Measurements from ENCODE around the gene FSTL4. TPM values are rescaled to one million over a fixed set of nuclear protein-coding genes. Genes with fewer than 3 reads are reported as not detected.
A peak's percentile ranks its signal among the peaks of the same experiment; 100 is the strongest.

FSTL4 gene
- total RNA-seq, 2 donors from 2014 or later: not detected

DNA sequence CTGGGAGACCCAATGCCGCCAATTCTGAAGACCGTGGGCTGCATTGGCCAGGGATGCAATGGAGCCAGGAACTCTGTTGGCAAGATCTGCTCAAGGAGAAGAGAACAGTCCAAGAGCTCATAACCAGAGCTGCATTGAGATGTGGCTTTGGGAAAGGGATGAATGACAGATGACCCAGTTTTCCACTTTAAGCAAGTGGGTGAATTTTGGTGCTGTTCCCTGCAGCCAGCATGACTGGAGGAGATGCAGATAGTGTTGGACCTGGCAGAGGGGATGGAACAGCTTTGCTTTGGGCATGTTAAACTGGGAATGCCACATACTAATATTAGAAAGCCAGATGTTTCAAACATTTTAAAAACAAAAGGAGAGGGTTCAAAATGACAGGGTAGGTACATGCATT is 143.1 kb downstream of the FSTL4 start:
- Mint-ChIP-seq H3K9me3 (no peaks in the 10 kb centered on the region), H3K27ac (no peak overlapping the region), H3K4me1 (ENCODE audit: low read depth in 2 of 2) (peaks cover 27 to 37% of the 10 kb centered on the region in 2 donors), H3K27me3 (peaks cover 0 to 13% of the 10 kb centered on the region in 2 donors), H3K36me3 (no peaks in the 10 kb centered on the region), H3K4me3 (no peak overlapping the region)
- DNase-seq (ENCODE audit: low spot score): no peak
- ATAC-seq: no peak

DNA sequence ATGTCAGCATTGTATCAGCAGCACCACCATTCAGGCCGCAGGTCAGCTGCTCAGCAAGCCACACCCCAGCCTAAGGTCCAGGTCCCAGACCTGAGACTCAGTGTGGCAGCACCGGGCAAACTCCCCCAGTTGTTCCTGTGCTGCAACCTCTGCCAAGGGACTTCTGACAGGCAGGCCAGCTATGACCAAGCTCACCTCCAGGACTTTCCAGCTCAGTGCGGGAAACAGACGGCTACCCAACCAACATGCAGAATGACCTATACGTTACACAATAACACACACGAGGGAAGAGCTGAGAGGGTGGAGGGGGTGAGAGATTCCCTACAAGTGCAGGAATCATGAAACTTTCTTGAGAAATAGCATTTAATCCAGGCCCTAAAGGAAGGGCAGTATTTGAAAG is 143.7 kb downstream of the FSTL4 start:
- Mint-ChIP-seq H3K27me3 (peaks cover 0 to 13% of the 10 kb centered on the region in 2 donors), H3K4me1 (ENCODE audit: low read depth in 2 of 2) (peaks cover 27 to 32% of the 10 kb centered on the region in 2 donors), H3K4me3 (no peak overlapping the region), H3K36me3 (no peaks in the 10 kb centered on the region), H3K9me3 (no peaks in the 10 kb centered on the region), H3K27ac (no peak overlapping the region)
- ATAC-seq (no peak), DNase-seq (ENCODE audit: low spot score) (no peak)

DNA sequence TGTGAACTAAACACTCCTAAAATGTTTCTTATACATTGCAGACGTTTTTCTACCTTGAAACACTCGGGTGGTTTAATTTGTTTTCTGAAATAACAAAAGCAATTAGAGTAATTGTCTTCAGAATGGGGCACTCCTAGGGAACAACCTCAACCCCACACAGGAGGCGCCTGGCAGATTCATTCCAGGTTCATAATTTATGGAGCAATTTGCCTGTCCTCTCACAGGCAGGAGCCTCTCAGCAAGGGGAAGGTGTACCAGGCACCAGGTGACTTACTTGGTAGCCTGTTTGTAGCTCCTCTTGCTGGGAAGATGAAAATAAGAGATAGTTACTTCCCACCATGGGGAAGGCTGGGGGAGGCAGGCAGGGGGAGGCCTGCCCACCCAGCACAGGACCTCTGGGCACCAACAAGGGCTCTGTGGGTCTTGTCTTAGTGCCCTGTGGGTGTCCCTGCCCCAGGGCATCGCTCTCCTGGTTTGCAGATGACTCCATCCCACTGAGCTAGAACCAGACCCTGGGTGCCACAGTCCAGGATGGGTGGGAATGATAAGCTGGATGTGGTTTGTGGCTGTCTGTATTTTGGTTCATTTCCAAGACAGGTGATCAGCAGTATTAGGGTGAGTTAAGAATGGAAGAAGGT is 144.4 kb downstream of the FSTL4 start:
- no peaks in the 10 kb centered on the region for H3K36me3 Mint-ChIP-seq
- H3K9me3 Mint-ChIP-seq: no peaks in the 10 kb centered on the region
- no peak for ATAC-seq
- DNase-seq (ENCODE audit: low spot score): no peak
- H3K4me1 Mint-ChIP-seq (ENCODE audit: low read depth in 2 of 2): peaks cover 27 to 31% of the 10 kb centered on the region in 2 donors
- H3K27me3 Mint-ChIP-seq: peaks cover 0 to 13% of the 10 kb centered on the region in 2 donors
- no peak overlapping the region for H3K4me3 Mint-ChIP-seq
- no peak overlapping the region for H3K27ac Mint-ChIP-seq

DNA sequence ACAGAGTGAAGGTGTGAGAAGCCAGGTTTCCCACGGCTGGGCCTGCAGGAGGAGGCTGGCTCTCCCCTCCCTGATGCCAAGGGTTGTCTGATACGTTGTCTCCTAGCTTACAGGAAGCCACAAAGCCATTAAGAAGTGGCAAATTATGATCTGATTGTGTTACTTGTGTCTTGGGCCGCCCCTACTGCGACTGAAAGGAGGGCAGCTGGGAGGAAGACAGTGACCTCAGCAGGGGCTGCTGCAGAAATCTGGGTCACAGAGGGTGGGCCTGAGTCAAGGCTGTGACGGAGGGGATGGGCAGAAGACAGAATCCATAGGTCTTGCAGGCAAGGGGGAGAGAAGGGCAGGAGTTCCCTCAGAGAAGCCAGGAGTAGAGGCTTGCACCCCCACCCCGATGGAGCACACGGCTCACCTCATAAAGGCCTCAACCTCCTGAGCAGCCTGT is 145.0 kb downstream of the FSTL4 start:
- peaks cover 0 to 13% of the 10 kb centered on the region in 2 donors for H3K27me3 Mint-ChIP-seq
- no peaks in the 10 kb centered on the region for H3K9me3 Mint-ChIP-seq
- no peaks in the 10 kb centered on the region for H3K36me3 Mint-ChIP-seq
- H3K4me1 Mint-ChIP-seq (ENCODE audit: low read depth in 2 of 2): peaks cover 27 to 31% of the 10 kb centered on the region in 2 donors
- no peak overlapping the region for H3K4me3 Mint-ChIP-seq
- no peak overlapping the region for H3K27ac Mint-ChIP-seq
- DNase-seq (ENCODE audit: low spot score): no peak
- ATAC-seq: peak; percentile 38 to 64

DNA sequence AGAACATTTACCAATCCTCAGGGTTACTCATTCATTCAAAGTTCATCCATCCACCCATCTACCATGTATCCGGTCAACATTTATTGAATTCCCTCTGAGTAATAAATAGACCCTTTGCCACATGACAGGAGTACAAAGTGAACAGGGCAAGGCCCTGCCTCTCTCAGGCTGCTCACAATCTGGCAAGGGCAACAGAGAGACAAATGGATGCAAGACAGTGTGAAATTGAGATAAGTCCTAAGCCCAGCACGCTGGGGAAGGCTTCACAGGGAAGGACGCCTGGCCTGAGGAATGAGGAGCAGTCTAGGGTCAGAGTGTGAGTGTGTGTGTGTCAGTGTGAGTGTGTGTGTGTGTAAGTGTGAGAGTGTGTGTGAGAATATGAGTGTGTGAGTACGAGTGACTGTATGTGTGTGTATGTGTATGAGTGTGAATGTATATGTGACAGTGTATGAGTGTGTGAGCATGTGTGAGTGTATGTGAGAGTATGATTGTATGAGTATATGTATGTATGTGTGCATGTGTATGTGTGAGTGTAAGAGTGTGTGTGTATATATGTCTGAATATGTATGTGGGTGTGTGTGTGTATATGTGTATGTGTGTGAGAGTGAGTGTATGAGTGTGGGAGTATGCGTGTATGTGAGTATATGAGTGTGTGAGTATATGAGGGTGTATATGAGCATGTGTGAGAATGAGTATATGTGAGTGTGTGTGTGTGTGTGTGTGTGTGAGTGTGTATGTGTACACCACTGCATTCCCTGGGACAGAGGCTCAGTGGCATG is 145.6 kb downstream of the FSTL4 start:
- ATAC-seq (peak; percentile 25 to 26), DNase-seq (ENCODE audit: low spot score) (no peak)
- Mint-ChIP-seq H3K36me3 (no peaks in the 10 kb centered on the region), H3K4me3 (no peak overlapping the region), H3K27ac (no peak overlapping the region), H3K27me3 (peaks cover 0 to 13% of the 10 kb centered on the region in 2 donors), H3K4me1 (ENCODE audit: low read depth in 2 of 2) (peaks cover 27 to 31% of the 10 kb centered on the region in 2 donors), H3K9me3 (no peaks in the 10 kb centered on the region)

DNA sequence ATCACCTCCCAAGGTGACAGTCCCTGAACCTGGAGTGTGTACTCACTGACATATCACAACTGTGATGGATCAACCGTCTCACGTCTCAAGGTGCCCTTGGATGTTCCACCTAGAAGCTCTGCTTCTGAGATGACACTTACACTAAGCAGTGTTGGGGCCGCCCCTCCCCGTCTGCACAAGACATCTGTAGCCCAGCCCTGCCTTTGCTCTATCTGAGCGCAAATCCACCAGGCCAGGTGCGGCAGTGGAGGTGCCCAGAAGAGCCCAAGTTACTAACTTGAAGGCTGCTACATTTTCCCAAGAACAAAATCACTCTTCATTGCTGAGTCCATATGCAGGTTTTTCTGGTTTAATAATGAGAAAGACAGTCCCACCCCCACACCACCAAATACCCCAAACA is 148.3 kb downstream of the FSTL4 start:
- DNase-seq (ENCODE audit: low spot score) (no peak), ATAC-seq (no peak)
- Mint-ChIP-seq H3K4me3 (no peak overlapping the region), H3K27ac (no peak overlapping the region), H3K4me1 (ENCODE audit: low read depth in 2 of 2) (peaks cover 16 to 25% of the 10 kb centered on the region in 2 donors), H3K9me3 (no peaks in the 10 kb centered on the region), H3K36me3 (no peaks in the 10 kb centered on the region), H3K27me3 (peaks cover 0 to 2% of the 10 kb centered on the region in 2 donors)

DNA sequence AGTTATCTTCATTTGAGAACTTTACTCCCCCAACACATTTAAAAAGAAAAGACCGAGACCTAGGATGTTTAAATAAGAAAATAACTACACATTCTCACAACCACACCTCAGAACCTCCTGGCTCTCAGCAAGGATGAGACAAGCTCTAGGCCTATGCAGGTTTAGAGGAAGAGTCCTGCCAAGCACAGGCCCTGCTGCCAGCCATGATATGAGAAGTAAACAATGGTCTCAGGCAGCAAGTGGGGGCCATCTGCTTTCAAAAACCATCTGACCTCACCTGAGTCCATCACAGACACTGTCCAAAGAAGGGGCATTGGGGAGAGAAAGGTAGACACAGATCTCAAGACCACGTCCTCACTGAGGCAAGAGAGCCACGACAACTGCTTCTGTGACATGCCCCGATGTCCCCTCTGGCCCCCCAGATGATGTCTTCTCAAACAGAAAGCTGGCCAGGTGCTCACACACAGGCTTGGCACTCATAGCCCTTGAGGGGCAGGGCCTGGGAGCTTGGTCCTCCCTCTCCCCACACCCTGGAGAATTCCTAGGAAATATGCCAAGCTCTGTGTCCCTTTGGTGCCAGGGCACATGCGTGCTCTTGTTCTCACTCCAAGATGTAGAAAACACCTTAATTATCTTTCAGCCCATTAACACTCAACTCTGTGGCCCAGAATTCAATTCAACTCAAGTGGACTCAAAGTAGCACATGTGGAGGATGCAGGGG is 150.4 kb downstream of the FSTL4 start:
- no peaks in the 10 kb centered on the region for H3K36me3 Mint-ChIP-seq

DNA sequence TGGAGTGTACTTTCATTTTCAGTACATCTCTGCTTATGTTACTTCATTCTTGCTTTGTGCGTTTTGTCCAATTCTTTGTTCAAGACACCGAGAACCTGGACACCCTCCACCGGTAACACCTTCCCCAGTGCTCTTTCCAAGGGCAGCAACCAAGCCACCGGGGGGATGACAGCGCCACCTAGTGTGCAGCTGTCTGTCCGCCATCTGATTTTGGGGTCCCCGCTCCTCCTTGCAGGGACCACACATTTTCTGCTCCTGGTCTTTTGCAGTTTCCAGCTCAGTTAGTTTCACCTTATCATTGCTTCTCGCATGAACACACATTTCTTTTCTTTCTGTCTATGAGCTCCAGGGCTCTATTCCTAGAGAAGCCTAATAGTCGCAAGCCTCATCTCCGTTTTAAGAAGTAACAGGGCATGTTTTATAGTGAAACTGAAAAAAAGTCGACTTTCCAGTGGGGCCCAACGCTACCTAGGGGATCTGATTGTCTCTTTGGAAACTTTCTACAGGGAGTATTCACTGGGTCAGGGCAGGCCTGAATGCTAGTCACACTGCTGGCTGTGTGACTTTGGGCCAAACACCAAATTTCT is 152.1 kb downstream of the FSTL4 start:
- no peaks in the 10 kb centered on the region for H3K27me3 Mint-ChIP-seq
- no peaks in the 10 kb centered on the region for H3K36me3 Mint-ChIP-seq
- no peak overlapping the region for H3K4me3 Mint-ChIP-seq
- H3K27ac Mint-ChIP-seq: no peak overlapping the region
- H3K4me1 Mint-ChIP-seq (ENCODE audit: low read depth in 2 of 2): peaks cover under 1 to 7% of the 10 kb centered on the region in 2 donors
- ATAC-seq (no peak), DNase-seq (ENCODE audit: low spot score) (peak; percentile 16)
- H3K9me3 Mint-ChIP-seq: no peaks in the 10 kb centered on the region

More for the DNA sequence above, 150.4 kb downstream of the FSTL4 start:
- no peak for ATAC-seq
- no peak overlapping the region for H3K27ac Mint-ChIP-seq
- no peaks in the 10 kb centered on the region for H3K27me3 Mint-ChIP-seq
- DNase-seq (ENCODE audit: low spot score): no peak
- H3K4me3 Mint-ChIP-seq: no peak overlapping the region
- H3K9me3 Mint-ChIP-seq: no peaks in the 10 kb centered on the region
- peaks cover 8 to 15% of the 10 kb centered on the region in 2 donors for H3K4me1 Mint-ChIP-seq (ENCODE audit: low read depth in 2 of 2)

DNA sequence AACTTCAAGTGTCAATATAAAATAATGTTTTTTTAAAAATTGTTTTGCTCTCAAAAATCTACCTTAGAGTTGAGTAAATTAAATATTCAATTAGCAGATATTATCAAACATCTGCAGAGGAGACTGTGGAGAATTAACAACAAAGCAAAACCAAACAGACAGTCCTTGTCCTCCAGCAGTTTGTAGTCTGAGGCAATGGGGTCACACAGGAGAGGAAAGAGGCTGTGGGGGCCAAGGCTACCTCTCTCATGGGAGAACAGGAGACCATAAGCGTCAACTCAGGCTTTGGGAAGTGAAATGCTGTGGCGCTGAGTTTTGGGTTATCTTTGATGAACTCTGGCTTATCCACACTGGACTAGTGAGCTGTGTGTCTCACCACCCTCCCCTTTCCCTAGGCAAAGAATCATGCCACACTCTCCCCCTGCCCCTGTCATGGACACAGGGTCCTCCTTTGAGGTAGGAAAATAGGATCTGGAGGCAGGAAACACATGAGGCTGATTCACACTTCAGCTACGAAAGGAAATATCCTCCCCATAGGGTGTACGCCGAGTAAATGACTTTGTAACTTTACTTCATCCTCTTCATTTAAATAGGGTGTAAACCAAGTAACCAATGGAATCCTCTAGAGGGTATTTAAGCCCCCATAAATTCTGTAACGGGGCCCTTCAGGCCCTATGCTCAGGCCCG is 152.7 kb downstream of the FSTL4 start:
- ATAC-seq: no peak
- no peaks in the 10 kb centered on the region for H3K9me3 Mint-ChIP-seq
- peaks cover 0 to 4% of the 10 kb centered on the region in 2 donors for H3K4me1 Mint-ChIP-seq (ENCODE audit: low read depth in 2 of 2)
- no peak overlapping the region for H3K4me3 Mint-ChIP-seq
- no peak for DNase-seq (ENCODE audit: low spot score)
- H3K36me3 Mint-ChIP-seq: no peaks in the 10 kb centered on the region
- no peak overlapping the region for H3K27ac Mint-ChIP-seq
- no peaks in the 10 kb centered on the region for H3K27me3 Mint-ChIP-seq

DNA sequence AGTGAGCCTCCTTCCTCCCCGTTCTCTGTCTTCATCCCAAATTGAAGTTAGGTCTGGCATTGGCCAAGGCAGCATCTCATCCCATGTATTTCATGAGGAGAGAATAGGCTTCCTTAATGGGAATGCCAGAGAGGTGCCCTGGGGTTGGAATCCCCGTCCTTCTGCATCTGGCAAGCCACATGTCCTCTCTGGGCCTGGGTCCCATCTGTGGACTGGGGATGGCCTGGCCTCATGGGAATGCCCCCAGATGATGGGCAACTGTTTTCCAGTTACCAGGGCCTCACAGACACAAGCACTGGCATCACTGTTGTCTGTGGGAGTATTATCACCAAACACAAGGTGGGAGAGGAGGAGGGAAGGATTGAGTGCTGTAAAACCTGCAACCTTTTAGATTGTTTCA is 153.9 kb downstream of the FSTL4 start:
- no peak for ATAC-seq
- Mint-ChIP-seq H3K4me3 (no peak overlapping the region), H3K9me3 (no peaks in the 10 kb centered on the region), H3K27me3 (no peaks in the 10 kb centered on the region), H3K4me1 (ENCODE audit: low read depth in 2 of 2) (peaks cover 0 to 4% of the 10 kb centered on the region in 2 donors), H3K36me3 (no peaks in the 10 kb centered on the region), H3K27ac (no peak overlapping the region)
- DNase-seq (ENCODE audit: low spot score): peak; percentile 2

DNA sequence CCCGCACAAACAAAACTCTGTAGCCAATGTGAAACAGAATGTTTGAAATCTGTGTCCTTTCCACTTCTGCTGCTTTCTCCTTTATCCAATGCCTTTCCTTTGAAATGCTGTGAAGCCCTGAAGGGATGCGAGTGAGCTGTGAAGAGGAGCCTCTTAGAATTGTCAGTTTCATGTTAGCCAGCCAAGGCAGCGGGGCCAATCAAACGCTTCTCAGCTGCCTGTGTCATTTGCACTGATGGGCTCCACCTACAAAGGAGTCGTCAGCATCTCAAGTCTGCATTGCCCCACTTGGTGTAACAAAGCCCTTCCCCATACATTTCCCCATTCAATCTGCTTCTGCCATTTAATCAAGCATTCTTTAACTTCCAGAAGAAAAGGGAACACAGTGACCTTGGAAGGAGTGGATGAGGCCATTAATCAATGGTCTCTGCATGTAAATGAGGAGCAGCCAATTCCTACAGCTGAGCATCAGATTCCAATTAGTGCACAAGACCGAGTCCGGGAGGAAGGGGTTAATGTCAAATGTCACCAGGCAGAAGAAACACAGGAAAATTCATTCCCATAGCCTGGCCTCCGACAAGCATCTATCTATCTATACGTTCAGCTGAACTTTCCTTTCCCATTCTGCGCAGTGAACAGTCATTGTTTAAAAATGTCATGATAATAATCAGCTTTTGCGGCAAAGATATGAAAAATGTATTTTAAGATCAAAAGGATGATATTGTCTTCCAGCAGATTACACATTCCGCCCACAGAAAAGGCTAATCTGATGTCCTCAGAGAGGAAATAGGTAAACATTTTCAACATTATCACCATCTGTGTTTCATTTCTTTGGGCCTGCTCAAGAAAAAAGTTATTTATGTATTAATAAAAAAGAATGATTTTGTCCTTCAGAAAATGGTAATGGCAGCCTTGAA is 154.6 kb downstream of the FSTL4 start:
- H3K27me3 Mint-ChIP-seq: no peaks in the 10 kb centered on the region

DNA sequence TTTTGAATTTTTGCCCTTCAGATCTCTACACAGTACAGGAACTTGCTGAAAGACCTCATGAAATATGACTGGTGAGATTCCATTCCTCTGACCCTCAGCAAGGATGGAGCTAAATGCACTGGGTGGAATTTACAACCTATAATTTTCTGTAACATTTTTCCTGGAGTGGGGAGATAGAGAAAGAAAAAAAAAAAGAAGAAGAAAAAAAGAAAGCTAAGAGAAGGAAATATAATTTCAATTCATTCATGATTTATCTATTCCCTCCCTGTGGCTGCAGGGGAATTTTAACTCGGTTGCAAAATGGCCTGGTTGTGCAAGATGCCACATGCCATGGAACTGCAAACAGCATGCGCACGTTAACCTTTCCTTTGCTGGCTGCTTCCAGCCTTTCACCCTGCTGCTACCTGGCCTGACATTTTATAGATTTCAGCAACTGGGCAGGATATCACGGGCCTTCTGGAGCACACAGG is 155.4 kb downstream of the FSTL4 start:
- H3K27ac Mint-ChIP-seq: no peak overlapping the region
- no peaks in the 10 kb centered on the region for H3K9me3 Mint-ChIP-seq

More for the DNA sequence above, 154.6 kb downstream of the FSTL4 start:
- no peaks in the 10 kb centered on the region for H3K9me3 Mint-ChIP-seq
- no peak overlapping the region for H3K4me3 Mint-ChIP-seq
- ATAC-seq (no peak), DNase-seq (ENCODE audit: low spot score) (no peak)
- H3K36me3 Mint-ChIP-seq: no peaks in the 10 kb centered on the region
- no peak overlapping the region for H3K27ac Mint-ChIP-seq
- peaks cover 0 to 4% of the 10 kb centered on the region in 2 donors for H3K4me1 Mint-ChIP-seq (ENCODE audit: low read depth in 2 of 2)

More for the DNA sequence above, 155.4 kb downstream of the FSTL4 start:
- Mint-ChIP-seq H3K4me1 (ENCODE audit: low read depth in 2 of 2) (peaks cover 0 to 4% of the 10 kb centered on the region in 2 donors), H3K36me3 (no peaks in the 10 kb centered on the region), H3K4me3 (no peak overlapping the region), H3K27me3 (no peaks in the 10 kb centered on the region)
- DNase-seq (ENCODE audit: low spot score): no peak
- no peak for ATAC-seq
